Gastrocnemius medialis (tissue), 4 donors: ENCODE data around the gene CDH4. TPM values are rescaled to one million over a fixed set of nuclear protein-coding genes. Genes with fewer than 3 reads are reported as not detected.

Source experiments
- ATAC-seq, 2 donors: fragments of 150-250 bp; one replicate each; pipeline ENCODE4 v1.9.1; 2016
- DNase-seq, 2 donors: peaks; one replicate each; pipeline ENCODE4 v3.0.0-alpha.2; 2019
- H3K27ac ChIP-seq, 4 donors: fragments of 200-600 bp; sonication (generic); 1 replicate in 1 of 4; 2 replicates in 3 of 4; pipeline ENCODE4 v1.5.1; 2016 to 2018; ENCODE audit warnings: mild to moderate bottlenecking in 2 of 4, moderate library complexity in 1 of 4
- H3K27me3 ChIP-seq, 3 donors: fragments of 200-600 bp; sonication (generic) in 2 of 3; 1 replicate in 1 of 3; 2 replicates in 2 of 3; pipeline versions ENCODE4 v1.5.1 to v1.6.0; 2016 to 2019; ENCODE audit warnings: mild to moderate bottlenecking in 1 of 3, moderate library complexity in 1 of 3
- H3K36me3 ChIP-seq, 2 donors: fragments of 200-600 bp; sonication (generic) in 1 of 2; one replicate each; pipeline ENCODE4 v1.5.1; 2017 to 2018
- H3K4me1 ChIP-seq, 2 donors: fragments of 200-600 bp; sonication (generic) in 1 of 2; one replicate each; pipeline ENCODE4 v1.5.1; 2016 to 2017; ENCODE audit warnings: mild to moderate bottlenecking in 2 of 2
- H3K4me3 ChIP-seq, 4 donors: fragments of 200-600 bp; sonication (generic) in 3 of 4; 1 replicate in 1 of 4; 2 replicates in 3 of 4; pipeline ENCODE4 v1.5.1; 2016 to 2019; ENCODE audit warnings: mild to moderate bottlenecking in 2 of 4
- H3K9me3 ChIP-seq, 3 donors: fragments of 200-600 bp; sonication (generic) in 2 of 3; 1 replicate in 1 of 3; 2 replicates in 2 of 3; pipeline ENCODE4 v1.5.1; 2016 to 2019
- POLR2A ChIP-seq, 2 donors: fragments of 450-650 bp; IDR thresholded peaks; one replicate each; pipeline ENCODE4 v1.6.1; 2017; ENCODE audit warnings: antibody characterized with exemption in 2 of 2, mild to moderate bottlenecking in 2 of 2, moderate library complexity in 2 of 2
- in situ Hi-C, 4 donors: fragments of 200-750 bp; cut with MboI; loops; one replicate each; pipeline versions ENCODE4 v1.15.0 to v1.8.0; 2017; ENCODE audit warnings: low sequenced_read_pairs in 4 of 4
- intact Hi-C: fragments of 100-400 bp; cut with DNase I; formaldehyde crosslinking; loops from one replicate; pipeline ENCODE4 v1.15.1; 2023; ENCODE audit warnings: low total_unique reads
- total RNA-seq, 4 donors: library from RNA; depleted of rRNA; stranded (reverse); fragments of >200 nt; gene quantifications; one replicate each; pipeline versions ENCODE4 v1.1.0 to v1.2.3, GENCODE V29; 2016
- TF ChIP-seq, protein P1 (sequence below), 5 experiments: fragments of 450-650 bp in 3 of 5; fragments of 200-600 bp in 2 of 5; sonication (generic) in 2 of 5; IDR thresholded peaks in 4 of 5; conservative IDR thresholded peaks in 1 of 5; 1 replicate in 4 of 5; 2 replicates in 1 of 5; pipeline ENCODE4 v1.5.1; 2016 to 2019; ENCODE audit warnings: antibody characterized with exemption in 5 of 5, mild to moderate bottlenecking in 3 of 5, moderate library complexity in 3 of 5

The CDH4 gene
- total RNA-seq, 4 donors from 2014 or later = 0.38 to 1.2 (median 0.86) TPM

DNA sequence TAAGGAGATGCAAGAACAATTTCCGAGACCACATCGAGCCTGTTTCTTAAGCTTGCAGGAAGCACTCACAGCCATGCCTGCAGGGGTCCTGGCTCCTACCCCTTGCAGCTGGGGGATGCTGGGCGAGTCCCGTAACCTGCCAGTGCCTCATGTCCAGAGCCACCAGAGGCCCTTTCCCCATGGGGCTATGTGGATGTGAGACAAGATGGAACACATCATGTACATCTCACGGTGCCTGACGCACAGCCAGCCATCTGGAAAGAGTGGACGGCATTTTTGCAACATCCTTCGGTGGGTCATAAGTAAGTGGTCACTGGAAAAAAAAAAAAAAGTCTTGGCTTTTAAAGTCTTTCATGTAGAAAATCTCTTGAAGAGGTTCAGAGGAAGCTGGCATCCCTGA lies 72.8 kb downstream of the CDH4 start:
- DNase-seq (no peak), ATAC-seq (no peak)
- TF ChIP-seq, protein P1, sequence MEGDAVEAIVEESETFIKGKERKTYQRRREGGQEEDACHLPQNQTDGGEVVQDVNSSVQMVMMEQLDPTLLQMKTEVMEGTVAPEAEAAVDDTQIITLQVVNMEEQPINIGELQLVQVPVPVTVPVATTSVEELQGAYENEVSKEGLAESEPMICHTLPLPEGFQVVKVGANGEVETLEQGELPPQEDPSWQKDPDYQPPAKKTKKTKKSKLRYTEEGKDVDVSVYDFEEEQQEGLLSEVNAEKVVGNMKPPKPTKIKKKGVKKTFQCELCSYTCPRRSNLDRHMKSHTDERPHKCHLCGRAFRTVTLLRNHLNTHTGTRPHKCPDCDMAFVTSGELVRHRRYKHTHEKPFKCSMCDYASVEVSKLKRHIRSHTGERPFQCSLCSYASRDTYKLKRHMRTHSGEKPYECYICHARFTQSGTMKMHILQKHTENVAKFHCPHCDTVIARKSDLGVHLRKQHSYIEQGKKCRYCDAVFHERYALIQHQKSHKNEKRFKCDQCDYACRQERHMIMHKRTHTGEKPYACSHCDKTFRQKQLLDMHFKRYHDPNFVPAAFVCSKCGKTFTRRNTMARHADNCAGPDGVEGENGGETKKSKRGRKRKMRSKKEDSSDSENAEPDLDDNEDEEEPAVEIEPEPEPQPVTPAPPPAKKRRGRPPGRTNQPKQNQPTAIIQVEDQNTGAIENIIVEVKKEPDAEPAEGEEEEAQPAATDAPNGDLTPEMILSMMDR (IDR thresholded peaks at IDR 0.05 in 4 of 5, conservative IDR thresholded peaks at IDR 0.05 in 1 of 5) = no peak
- TF ChIP-seq POLR2A (IDR thresholded peaks at IDR 0.05) = no peak
- no peak overlapping the region for H3K4me3 ChIP-seq
- intact Hi-C loops (no loop called here), in situ Hi-C loops (loop anchor here in 1 of 4 donors (25.0 kb wide), 1 partner anchor 113 kb away; no protein-coding TSS in a partner anchor)
- H3K27ac ChIP-seq = no peak overlapping the region
- H3K9me3 ChIP-seq = no peaks in the 10 kb centered on the region
- no peaks in the 10 kb centered on the region for H3K4me1 ChIP-seq
- H3K36me3 ChIP-seq = no peaks in the 10 kb centered on the region
- no peaks in the 10 kb centered on the region for H3K27me3 ChIP-seq

DNA sequence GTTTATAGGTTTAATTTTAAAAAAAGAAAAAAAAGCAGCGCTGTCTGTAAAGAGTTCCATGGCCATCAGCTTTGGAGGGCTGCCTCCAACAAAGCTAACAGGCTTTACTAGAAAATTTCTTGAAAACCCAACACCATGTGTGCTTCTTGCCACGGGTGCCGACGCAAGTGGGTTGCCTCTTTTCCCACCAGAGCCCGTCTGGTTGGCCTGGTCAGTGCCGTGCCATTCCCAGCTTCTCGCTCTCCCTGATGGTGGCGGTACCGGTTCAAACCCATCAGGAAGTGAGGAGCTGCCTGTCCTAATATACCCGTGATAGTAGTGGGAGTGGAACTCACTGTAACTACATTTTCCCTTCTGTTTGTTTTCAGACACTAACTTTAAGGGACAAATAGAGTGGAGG lies 73.7 kb downstream of the CDH4 start:
- DNase-seq (no peak), ATAC-seq (no peak)
- H3K4me1 ChIP-seq = no peaks in the 10 kb centered on the region
- no peak for TF ChIP-seq POLR2A (IDR thresholded peaks at IDR 0.05)
- H3K27ac ChIP-seq = no peak overlapping the region
- H3K36me3 ChIP-seq = no peaks in the 10 kb centered on the region
- no peak overlapping the region for H3K4me3 ChIP-seq
- intact Hi-C loops = no loop called here
- in situ Hi-C loops = no loop called here
- no peaks in the 10 kb centered on the region for H3K27me3 ChIP-seq
- H3K9me3 ChIP-seq = no peaks in the 10 kb centered on the region

DNA sequence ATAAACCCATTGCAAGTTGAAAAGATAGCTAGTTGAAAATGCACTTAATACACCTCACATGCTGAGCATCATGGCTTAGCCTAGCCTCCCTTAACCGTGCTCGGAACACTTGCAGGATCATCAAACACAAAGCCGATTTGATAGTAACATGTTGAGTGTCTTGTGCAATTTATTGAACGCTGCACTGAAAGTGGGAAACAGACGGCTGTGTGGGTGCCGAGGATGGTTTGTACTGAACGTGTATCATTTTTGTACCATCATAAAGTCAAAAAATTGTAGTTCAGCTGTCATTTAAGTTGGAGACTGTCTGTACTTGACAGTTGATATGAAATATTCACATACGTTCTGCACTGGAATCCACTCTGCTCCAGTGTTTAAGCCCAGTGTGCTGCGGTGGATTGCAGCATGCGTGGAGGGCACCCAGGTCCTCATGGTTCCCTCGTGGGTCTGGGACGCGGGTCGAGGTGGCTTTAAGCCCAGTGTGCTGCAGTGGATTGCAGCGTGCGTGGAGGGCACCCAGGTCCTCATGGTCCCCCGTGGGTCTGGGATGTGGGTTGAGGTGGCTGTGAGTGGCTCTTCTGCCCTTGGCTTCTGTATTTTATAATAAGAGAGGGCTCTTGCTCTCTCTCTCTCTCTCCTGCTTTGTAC lies 77.0 kb downstream of the CDH4 start:
- TF ChIP-seq, protein P1 (IDR thresholded peaks at IDR 0.05 in 4 of 5, conservative IDR thresholded peaks at IDR 0.05 in 1 of 5) = no peak
- TF ChIP-seq POLR2A (IDR thresholded peaks at IDR 0.05) = no peak
- Histone ChIP-seq H3K4me3 (no peak overlapping the region), H3K4me1 (no peaks in the 10 kb centered on the region), H3K9me3 (no peaks in the 10 kb centered on the region), H3K27ac (no peak overlapping the region), H3K36me3 (no peaks in the 10 kb centered on the region), H3K27me3 (no peaks in the 10 kb centered on the region)
- DNase-seq (no peak), ATAC-seq (no peak)
- intact Hi-C loops (no loop called here), in situ Hi-C loops (no loop called here)

DNA sequence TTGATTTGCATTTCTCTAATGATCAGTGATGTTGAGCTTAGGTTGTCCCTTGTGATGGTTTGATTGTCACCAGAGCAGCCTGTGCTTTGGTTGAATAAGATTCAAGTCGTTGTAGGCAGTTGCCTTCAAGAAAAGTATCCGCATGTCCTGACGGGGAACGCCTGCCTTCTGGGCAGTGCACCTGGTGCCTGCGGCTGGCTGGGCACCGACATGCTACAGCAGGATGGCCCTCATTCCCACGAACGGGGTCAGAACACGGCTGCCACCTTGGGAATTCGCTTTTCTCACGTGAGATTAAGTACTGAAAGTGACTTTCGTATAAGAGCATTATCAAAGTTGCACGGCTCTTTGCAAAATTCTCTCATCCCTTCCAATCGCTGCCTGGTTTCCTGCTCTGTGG lies 78.4 kb downstream of the CDH4 start:
- H3K27ac ChIP-seq = no peak overlapping the region
- no peak overlapping the region for H3K4me3 ChIP-seq
- no peaks in the 10 kb centered on the region for H3K36me3 ChIP-seq
- no peaks in the 10 kb centered on the region for H3K4me1 ChIP-seq
- no peak for DNase-seq
- intact Hi-C loops = no loop called here
- TF ChIP-seq, protein P1 (IDR thresholded peaks at IDR 0.05 in 4 of 5, conservative IDR thresholded peaks at IDR 0.05 in 1 of 5) = no peak
- TF ChIP-seq POLR2A (IDR thresholded peaks at IDR 0.05) = no peak
- no peak for ATAC-seq
- H3K9me3 ChIP-seq = no peaks in the 10 kb centered on the region
- H3K27me3 ChIP-seq = no peaks in the 10 kb centered on the region
- in situ Hi-C loops = no loop called here

DNA sequence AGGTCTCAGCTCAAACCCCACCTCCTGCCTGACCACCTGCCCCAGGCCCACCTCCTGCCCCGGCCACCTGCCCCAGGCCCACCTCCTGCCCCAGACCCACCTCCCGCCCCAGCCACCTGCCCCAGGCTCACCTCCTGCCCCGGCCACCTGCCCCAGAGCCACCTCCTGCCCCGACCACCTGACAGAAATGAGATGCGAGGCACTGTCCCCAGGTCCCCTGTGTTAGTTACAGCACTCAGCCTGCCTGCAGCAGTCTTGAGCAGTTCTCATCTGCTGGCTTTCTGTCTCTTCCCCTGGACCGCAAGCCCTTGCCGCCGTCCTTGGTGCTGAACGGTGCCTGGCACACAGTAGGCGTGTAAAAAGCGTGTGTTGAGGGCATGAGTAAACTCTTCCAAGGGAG lies 79.5 kb downstream of the CDH4 start:
- no peak overlapping the region for H3K27ac ChIP-seq
- no peaks in the 10 kb centered on the region for H3K36me3 ChIP-seq
- no peaks in the 10 kb centered on the region for H3K9me3 ChIP-seq
- H3K27me3 ChIP-seq = no peaks in the 10 kb centered on the region
- DNase-seq = no peak
- no peak for ATAC-seq
- no peak for TF ChIP-seq POLR2A (IDR thresholded peaks at IDR 0.05)
- TF ChIP-seq, protein P1 (IDR thresholded peaks at IDR 0.05 in 4 of 5, conservative IDR thresholded peaks at IDR 0.05 in 1 of 5) = no peak
- in situ Hi-C loops (no loop called here), intact Hi-C loops (no loop called here)
- H3K4me3 ChIP-seq = no peak overlapping the region
- no peaks in the 10 kb centered on the region for H3K4me1 ChIP-seq
